ENCODE measurements around the gene PRR14.

PRR14 gene

DNA sequence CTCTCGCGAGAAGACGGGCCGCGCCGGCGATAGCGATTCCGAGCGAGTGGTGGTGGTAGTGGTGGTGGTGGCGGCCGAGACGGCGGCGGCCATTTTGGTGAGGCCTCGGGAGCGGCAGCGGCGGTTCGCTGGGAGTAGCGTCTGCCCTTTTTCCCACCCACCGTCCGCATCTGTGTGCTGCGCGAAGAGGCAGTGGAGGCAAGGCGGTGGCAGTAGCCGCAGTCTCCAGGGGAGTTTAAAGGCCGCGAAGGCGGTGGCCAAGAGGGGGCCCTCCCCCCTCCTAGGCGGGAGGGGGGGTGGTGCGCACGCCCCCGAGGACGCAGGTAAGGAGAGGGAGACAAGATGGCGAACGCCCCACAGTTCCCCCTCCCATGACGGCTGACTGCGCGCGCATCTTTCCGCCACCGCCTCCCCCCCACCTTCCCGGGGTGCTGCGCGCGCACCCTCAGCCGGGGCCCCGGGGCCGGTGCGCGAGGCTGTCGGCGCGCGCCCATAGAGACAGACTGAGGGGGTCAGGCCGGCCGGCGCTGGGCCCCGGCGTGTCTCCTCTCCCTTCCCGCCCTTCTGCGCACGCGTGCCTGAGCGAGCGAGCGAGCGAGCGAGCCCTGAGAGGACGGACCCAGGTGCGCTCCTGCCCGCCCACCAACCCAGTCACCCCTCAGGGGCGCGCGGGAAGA is 47.5 kb downstream of the PRR14 start (continued):
- TF ChIP-seq, protein P1, sequence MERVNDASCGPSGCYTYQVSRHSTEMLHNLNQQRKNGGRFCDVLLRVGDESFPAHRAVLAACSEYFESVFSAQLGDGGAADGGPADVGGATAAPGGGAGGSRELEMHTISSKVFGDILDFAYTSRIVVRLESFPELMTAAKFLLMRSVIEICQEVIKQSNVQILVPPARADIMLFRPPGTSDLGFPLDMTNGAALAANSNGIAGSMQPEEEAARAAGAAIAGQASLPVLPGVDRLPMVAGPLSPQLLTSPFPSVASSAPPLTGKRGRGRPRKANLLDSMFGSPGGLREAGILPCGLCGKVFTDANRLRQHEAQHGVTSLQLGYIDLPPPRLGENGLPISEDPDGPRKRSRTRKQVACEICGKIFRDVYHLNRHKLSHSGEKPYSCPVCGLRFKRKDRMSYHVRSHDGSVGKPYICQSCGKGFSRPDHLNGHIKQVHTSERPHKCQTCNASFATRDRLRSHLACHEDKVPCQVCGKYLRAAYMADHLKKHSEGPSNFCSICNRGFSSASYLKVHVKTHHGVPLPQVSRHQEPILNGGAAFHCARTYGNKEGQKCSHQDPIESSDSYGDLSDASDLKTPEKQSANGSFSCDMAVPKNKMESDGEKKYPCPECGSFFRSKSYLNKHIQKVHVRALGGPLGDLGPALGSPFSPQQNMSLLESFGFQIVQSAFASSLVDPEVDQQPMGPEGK (CRISPR knock-in tag; IDR thresholded peaks at IDR 0.05; ENCODE audit: borderline replicate concordance) = peak; percentile 99
- TF ChIP-seq CSDC2 (CRISPR knock-in tag; IDR thresholded peaks at IDR 0.05) = peak; percentile 69; the same call in 1 of the 2 replicates

DNA sequence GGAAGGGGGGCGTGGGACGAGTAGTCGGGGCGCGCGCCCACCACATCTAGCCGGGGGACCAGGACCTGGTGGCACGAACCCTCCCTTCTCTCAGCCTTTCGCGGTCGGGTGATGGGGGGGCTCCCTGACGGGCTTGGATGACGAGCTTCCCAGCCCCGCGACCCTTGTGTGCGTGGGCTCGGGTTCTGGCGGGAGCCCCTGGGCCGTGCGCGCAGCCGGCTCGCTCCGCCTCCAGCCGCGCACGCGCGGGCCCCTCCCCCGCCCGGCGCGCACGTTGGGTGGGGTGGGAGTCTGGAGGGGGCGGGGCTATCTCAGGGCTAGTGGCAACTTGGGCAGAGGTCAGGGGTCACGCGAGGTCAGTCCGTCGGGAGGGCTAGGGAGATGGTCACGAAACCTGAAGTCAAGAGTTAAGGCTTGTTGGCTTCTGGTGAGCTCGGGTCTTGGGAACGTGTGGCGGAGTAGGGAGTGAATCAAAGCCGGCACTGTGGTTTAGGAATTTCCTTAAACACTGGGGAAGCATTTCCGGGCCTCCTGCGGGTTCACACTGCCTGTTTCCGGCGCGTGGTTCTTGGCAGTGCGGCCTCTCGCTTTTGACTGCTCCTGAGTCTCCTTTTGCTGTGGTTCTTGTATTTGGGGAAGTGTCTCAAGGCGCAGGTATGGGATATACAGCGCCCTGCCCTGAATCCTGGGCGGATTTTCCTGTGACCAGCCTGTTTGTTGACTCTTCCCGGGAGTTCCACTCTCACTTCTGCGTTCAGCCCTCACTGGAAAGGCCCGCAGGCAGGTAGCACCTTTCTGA is 48.3 kb downstream of the PRR14 start, which contains the start of gene SRCAP:
SRCAP (plus strand) TSS at position 356 of the 799 bp plus-strand sequence. CDS start 1,654 bp downstream, outside the sequence.
- ATAC-seq = peak; percentile 52
- TF ChIP-seq ISL1 (CRISPR knock-in tag; IDR thresholded peaks at IDR 0.05) (no peak), PPARA (CRISPR knock-in tag; IDR thresholded peaks at IDR 0.05; ENCODE audit: borderline replicate concordance) (no peak), GLIS3 (CRISPR knock-in tag; IDR thresholded peaks at IDR 0.05) (no peak), TOX (CRISPR knock-in tag; IDR thresholded peaks at IDR 0.05; ENCODE audit: borderline replicate concordance) (no peak), CSDC2 (CRISPR knock-in tag; IDR thresholded peaks at IDR 0.05) (0 out of 2 replicates have a peak, but pooled peaks have one; percentile 16)
- TF ChIP-seq, protein P2, sequence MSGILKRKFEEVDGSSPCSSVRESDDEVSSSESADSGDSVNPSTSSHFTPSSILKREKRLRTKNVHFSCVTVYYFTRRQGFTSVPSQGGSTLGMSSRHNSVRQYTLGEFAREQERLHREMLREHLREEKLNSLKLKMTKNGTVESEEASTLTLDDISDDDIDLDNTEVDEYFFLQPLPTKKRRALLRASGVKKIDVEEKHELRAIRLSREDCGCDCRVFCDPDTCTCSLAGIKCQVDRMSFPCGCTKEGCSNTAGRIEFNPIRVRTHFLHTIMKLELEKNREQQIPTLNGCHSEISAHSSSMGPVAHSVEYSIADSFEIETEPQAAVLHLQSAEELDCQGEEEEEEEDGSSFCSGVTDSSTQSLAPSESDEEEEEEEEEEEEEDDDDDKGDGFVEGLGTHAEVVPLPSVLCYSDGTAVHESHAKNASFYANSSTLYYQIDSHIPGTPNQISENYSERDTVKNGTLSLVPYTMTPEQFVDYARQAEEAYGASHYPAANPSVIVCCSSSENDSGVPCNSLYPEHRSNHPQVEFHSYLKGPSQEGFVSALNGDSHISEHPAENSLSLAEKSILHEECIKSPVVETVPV (CRISPR knock-in tag; IDR thresholded peaks at IDR 0.05) = no peak

DNA sequence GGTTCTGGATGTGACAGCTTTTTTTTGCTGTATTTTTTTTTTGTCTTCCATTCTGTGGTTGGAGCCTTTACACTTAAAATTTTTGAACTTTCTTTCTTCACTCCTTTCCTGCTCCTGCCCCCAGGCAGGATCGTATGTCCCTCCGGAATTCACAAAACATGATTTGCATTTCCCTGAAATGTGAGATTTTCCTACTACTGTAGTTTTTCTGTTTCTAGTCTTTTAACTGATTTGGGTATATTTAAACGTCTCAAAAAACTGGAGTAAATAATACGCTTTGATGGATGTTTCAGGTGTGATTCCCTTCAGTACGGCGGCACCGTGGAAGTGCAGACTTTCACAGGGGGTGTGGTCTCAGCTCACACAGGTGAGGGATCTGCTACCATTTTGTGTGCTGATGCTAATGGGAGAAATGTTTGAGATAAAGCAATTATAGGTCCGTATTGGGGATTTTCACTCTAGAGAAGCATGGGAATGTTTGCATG is 48.9 kb downstream of the PRR14 start:
- TF ChIP-seq RARB (CRISPR knock-in tag; IDR thresholded peaks at IDR 0.05) (no peak), CSDC2 (CRISPR knock-in tag; IDR thresholded peaks at IDR 0.05) (no peak), ZNF565 (CRISPR knock-in tag; conservative IDR thresholded peaks at IDR 0.05; ENCODE audit: low read depth) (no peak), ZNF70 (CRISPR knock-in tag; IDR thresholded peaks at IDR 0.05) (no peak), PPARA (CRISPR knock-in tag; IDR thresholded peaks at IDR 0.05; ENCODE audit: borderline replicate concordance) (no peak), ZC3H10 (CRISPR knock-in tag; IDR thresholded peaks at IDR 0.05) (no peak), OSR1 (CRISPR knock-in tag; IDR thresholded peaks at IDR 0.05) (no peak), ZNF8 (CRISPR knock-in tag; IDR thresholded peaks at IDR 0.05) (no peak), TCF4 (CRISPR knock-in tag; IDR thresholded peaks at IDR 0.05; ENCODE audit: borderline replicate concordance) (no peak), ARNTL (CRISPR knock-in tag; IDR thresholded peaks at IDR 0.05; ENCODE audit: borderline replicate concordance, low read depth) (no peak)
- TF ChIP-seq, protein P2 (CRISPR knock-in tag; IDR thresholded peaks at IDR 0.05) = no peak
- TF ChIP-seq, protein P3, sequence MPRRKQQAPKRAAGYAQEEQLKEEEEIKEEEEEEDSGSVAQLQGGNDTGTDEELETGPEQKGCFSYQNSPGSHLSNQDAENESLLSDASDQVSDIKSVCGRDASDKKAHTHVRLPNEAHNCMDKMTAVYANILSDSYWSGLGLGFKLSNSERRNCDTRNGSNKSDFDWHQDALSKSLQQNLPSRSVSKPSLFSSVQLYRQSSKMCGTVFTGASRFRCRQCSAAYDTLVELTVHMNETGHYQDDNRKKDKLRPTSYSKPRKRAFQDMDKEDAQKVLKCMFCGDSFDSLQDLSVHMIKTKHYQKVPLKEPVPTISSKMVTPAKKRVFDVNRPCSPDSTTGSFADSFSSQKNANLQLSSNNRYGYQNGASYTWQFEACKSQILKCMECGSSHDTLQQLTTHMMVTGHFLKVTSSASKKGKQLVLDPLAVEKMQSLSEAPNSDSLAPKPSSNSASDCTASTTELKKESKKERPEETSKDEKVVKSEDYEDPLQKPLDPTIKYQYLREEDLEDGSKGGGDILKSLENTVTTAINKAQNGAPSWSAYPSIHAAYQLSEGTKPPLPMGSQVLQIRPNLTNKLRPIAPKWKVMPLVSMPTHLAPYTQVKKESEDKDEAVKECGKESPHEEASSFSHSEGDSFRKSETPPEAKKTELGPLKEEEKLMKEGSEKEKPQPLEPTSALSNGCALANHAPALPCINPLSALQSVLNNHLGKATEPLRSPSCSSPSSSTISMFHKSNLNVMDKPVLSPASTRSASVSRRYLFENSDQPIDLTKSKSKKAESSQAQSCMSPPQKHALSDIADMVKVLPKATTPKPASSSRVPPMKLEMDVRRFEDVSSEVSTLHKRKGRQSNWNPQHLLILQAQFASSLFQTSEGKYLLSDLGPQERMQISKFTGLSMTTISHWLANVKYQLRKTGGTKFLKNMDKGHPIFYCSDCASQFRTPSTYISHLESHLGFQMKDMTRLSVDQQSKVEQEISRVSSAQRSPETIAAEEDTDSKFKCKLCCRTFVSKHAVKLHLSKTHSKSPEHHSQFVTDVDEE (CRISPR knock-in tag; IDR thresholded peaks at IDR 0.05) = no peak
- TF ChIP-seq, protein P1 (CRISPR knock-in tag; IDR thresholded peaks at IDR 0.05; ENCODE audit: borderline replicate concordance) = no peak
- TF ChIP-seq, protein P4, sequence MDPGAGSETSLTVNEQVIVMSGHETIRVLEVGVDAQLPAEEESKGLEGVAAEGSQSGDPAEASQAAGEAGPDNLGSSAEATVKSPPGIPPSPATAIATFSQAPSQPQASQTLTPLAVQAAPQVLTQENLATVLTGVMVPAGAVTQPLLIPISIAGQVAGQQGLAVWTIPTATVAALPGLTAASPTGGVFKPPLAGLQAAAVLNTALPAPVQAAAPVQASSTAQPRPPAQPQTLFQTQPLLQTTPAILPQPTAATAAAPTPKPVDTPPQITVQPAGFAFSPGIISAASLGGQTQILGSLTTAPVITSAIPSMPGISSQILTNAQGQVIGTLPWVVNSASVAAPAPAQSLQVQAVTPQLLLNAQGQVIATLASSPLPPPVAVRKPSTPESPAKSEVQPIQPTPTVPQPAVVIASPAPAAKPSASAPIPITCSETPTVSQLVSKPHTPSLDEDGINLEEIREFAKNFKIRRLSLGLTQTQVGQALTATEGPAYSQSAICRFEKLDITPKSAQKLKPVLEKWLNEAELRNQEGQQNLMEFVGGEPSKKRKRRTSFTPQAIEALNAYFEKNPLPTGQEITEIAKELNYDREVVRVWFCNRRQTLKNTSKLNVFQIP (CRISPR knock-in tag; IDR thresholded peaks at IDR 0.05; ENCODE audit: borderline replicate concordance, low read depth) = no peak
- TF ChIP-seq, protein P5, sequence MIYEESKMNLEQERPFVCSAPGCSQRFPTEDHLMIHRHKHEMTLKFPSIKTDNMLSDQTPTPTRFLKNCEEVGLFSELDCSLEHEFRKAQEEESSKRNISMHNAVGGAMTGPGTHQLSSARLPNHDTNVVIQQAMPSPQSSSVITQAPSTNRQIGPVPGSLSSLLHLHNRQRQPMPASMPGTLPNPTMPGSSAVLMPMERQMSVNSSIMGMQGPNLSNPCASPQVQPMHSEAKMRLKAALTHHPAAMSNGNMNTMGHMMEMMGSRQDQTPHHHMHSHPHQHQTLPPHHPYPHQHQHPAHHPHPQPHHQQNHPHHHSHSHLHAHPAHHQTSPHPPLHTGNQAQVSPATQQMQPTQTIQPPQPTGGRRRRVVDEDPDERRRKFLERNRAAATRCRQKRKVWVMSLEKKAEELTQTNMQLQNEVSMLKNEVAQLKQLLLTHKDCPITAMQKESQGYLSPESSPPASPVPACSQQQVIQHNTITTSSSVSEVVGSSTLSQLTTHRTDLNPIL (CRISPR knock-in tag; IDR thresholded peaks at IDR 0.05; ENCODE audit: low read depth) = no peak
- no peak for ATAC-seq

All from SK-N-SH treated with all-trans-retinoic acid at 6 μM for 48 hours (cell line).